SK-N-MC (cell line): ENCODE measurements around the gene BCKDHB.

Source experiments
- DNase-seq: peaks from one replicate; pipeline ENCODE4 v3.0.0-alpha.2; 2011; ENCODE audit warnings: low read depth, low spot score
- H3K27ac ChIP-seq: fragments of 200-600 bp; sonication (generic); 2 replicates; pipeline ENCODE4 v1.5.1; 2016; ENCODE audit warnings: mixed run types
- H3K36me3 ChIP-seq: fragments of 200-600 bp; sonication (generic); 2 replicates; pipeline ENCODE4 v1.6.1; 2017; ENCODE audit warnings: antibody characterized with exemption, low read length, mixed read lengths; ENCODE audit not compliant: insufficient read depth
- H3K4me3 ChIP-seq: fragments of 200-600 bp; sonication (generic); 2 replicates; pipeline ENCODE4 v1.5.1; 2016
- H3K9ac ChIP-seq: fragments of 200-600 bp; sonication (generic); 2 replicates; pipeline ENCODE4 v1.8.0; 2017; ENCODE audit warnings: mixed run types, mixed read lengths; ENCODE audit not compliant: insufficient read length
- H3K9me3 ChIP-seq: fragments of 200-600 bp; sonication (generic); 2 replicates; pipeline ENCODE4 v1.6.1; 2017; ENCODE audit warnings: low read depth, mild to moderate bottlenecking, antibody characterized with exemption, low read length, moderate library complexity, mixed read lengths
- EZH2 ChIP-seq: fragments of 200-600 bp; sonication (generic); IDR thresholded peaks from one replicate; pipeline ENCODE4 v1.6.1; 2017; ENCODE audit warnings: antibody characterized with exemption
- FOXP2 ChIP-seq: optimal IDR thresholded peaks from 2 replicates; pipeline ENCODE3; 2011; ENCODE audit warnings: mild to moderate bottlenecking, moderate library complexity; ENCODE audit not compliant: insufficient read depth; ENCODE audit errors: extremely low read length, control extremely low read depth
- POLR2AphosphoS5 ChIP-seq: IDR thresholded peaks from 2 replicates; pipeline ENCODE4 v1.6.1; 2012; ENCODE audit warnings: mild to moderate bottlenecking, low read depth, low read length, borderline replicate concordance

The BCKDHB gene

DNA sequence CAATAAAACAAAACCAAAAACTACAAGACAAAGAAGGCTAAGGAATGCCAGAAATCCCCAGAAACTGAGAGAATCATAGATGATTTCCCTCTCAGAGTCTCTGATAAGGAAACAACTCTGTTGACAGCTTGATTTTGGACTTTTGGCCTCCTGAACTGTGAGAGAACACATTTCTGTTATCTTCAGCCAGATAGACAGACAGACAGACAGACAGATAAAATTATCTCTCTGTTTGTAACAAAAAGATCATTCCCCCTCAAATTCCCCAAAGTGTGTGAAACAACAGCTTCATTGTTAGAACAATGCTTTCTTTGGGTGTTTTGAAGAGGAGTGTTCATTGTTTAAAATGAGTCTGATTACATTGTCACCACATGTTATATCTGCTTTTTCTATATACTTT is 148.2 kb downstream of the BCKDHB start:
- no peak for DNase-seq
- H3K9ac ChIP-seq, result no peak overlapping the region
- TF ChIP-seq FOXP2, result no peak
- no peak for TF ChIP-seq EZH2
- no peak for TF ChIP-seq POLR2AphosphoS5
- no peaks in the 10 kb centered on the region for H3K9me3 ChIP-seq
- no peaks in the 10 kb centered on the region for H3K36me3 ChIP-seq
- H3K4me3 ChIP-seq, result no peak overlapping the region
- H3K27ac ChIP-seq, result no peak overlapping the region

DNA sequence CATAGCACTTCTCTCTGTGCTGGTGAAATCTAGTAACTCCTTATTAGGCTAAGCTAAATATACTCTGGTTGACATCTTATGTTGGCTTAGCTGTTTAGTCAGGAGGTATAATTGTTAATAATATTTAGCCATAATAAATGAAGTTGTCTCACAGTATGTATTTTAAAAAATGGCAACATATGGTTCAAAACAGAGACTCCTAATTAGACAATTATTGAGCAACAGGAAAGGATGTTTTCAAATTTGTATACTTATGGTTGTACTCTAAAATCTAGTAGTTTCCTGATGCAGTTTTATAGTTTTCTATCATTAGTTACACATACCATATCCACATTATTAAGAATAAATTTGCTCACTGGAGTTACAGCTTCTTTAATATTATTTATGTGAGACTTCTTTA is 150.2 kb downstream of the BCKDHB start:
- TF ChIP-seq POLR2AphosphoS5 (no peak), EZH2 (no peak), FOXP2 (no peak)
- Histone ChIP-seq H3K36me3 (no peaks in the 10 kb centered on the region), H3K9me3 (no peaks in the 10 kb centered on the region), H3K4me3 (no peak overlapping the region), H3K27ac (peak overlapping the region; percentile 28; the same call in 1 of the 2 replicates), H3K9ac (no peak overlapping the region)
- DNase-seq, result peak; percentile 35

DNA sequence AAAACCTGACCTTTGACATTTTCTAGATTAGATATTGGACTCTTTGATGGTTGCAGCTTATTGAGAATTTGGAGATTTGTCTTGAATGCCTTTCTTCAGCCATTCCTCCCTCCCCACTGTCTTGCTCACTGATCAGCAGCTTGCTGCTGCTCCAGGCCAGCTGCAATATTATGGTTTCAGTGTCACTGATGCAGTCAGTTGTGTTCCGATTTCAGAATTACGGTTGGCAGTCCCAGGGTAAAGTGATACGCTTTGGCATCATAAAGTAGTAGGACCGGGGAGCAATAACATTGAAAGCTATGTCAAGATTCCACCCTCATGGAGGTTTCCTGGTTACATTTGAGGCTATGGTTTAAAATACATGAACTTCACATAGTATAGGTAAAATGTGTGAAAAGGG is 152.6 kb downstream of the BCKDHB start:
- no peak for DNase-seq
- no peaks in the 10 kb centered on the region for H3K36me3 ChIP-seq
- H3K9me3 ChIP-seq, result no peaks in the 10 kb centered on the region
- no peak overlapping the region for H3K27ac ChIP-seq
- H3K9ac ChIP-seq, result no peak overlapping the region
- TF ChIP-seq EZH2 (no peak), FOXP2 (no peak), POLR2AphosphoS5 (no peak)
- no peak overlapping the region for H3K4me3 ChIP-seq

DNA sequence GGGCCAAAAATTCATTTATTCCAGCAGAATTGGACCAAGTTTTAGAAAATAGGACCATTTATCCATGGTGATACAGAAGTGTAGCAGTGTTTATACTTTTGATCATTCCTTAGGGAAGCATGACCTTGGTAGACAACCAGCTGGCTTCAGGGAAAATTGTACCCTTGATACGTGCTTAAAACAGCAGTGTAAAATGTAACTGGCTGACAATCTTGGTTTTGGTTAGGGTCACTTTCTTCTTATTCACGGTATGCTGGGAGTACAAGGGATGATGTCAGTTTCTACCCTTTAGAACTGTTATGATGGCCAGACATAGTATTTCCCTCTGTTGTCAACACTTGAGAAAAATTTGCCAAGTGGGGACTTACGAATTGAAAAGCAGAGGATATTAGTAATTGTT is 157.1 kb downstream of the BCKDHB start:
- TF ChIP-seq FOXP2 (no peak), EZH2 (no peak), POLR2AphosphoS5 (no peak)
- no peak for DNase-seq
- Histone ChIP-seq H3K27ac (no peak overlapping the region), H3K4me3 (no peak overlapping the region), H3K36me3 (no peaks in the 10 kb centered on the region), H3K9me3 (no peaks in the 10 kb centered on the region), H3K9ac (no peak overlapping the region)

DNA sequence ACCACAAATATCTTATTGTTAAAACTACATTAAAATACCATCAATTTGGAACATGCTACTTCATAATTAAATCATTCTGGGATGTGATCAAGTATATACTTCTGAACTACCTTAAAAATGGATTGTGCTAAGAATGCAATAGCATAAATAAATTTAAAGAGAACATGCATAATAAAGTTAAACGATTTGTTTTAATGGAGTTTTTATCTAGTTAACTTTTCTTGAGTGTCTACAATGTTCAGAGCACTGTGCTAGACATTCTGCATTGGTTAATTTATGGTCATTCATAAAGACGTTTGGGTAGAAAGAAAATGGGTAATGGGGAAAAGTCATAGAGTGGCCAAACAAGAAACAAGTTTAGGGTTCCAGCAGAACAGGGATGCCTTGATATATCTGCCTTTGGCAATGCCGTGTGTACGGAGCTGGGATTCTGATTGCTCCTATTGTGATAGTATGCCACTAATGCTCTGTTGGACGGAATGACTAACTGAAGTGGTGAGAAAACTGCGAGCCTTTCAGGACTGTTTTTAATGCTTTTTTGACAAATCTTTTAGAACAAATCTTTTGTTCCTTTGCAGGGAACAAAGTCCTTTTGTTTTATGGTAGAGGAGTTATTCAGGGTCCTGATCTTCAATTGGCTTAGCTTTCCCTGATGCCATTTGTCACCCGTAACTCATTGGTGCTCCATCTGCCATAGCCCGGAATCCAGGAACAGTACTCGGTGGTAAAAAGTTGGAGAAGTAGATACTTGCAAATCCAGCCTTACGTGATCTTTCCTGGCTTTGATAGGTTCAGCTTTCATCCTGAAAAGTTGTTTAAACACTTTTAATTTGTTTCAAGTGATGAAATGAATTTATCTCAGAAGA is 162.6 kb downstream of the BCKDHB start:
- Histone ChIP-seq H3K9me3 (no peaks in the 10 kb centered on the region; the same call in 1 of the 2 replicates), H3K4me3 (no peak overlapping the region), H3K27ac (no peak overlapping the region), H3K36me3 (no peaks in the 10 kb centered on the region), H3K9ac (no peak overlapping the region)
- DNase-seq, result no peak
- TF ChIP-seq POLR2AphosphoS5 (no peak), FOXP2 (no peak), EZH2 (no peak)

DNA sequence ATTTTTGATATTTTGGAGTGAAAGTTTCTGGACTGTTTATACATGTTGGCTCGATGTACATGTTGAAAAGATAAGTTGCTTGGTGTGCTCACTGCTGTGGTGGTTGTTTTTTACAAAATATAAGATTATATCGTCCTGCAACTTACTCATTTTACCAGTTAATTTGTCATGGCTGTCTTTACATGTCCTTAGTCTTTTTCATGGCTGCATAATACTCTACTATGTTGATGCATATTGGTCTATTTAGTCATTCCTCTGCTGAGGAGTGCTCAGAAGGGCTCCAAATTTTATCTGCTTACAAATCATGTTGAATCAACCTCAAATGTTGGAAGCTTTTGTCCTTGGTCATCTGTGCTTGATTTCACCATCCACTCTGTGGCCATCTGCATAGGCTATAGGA is 164.6 kb downstream of the BCKDHB start:
- no peaks in the 10 kb centered on the region for H3K36me3 ChIP-seq
- TF ChIP-seq FOXP2, result no peak
- TF ChIP-seq EZH2, result no peak
- TF ChIP-seq POLR2AphosphoS5, result no peak
- no peaks in the 10 kb centered on the region; the same call in 1 of the 2 replicates for H3K9me3 ChIP-seq
- no peak overlapping the region for H3K9ac ChIP-seq
- H3K4me3 ChIP-seq, result no peak overlapping the region
- H3K27ac ChIP-seq, result no peak overlapping the region
- no peak for DNase-seq

DNA sequence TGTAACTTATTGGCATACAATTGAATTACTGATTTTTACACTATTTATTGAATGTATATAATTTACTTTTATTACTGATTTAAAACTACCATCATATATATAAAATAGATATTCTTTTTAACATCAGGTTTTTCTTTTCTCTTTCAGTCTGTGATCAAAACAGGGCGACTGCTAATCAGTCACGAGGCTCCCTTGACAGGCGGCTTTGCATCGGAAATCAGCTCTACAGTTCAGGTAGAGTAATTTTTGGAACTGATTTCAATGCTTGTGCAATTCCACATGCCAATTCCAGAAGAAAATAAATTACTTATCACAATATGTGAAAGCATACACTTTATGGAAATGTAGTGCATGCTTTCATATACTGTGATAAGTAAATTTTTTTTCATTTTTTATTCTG is 166.5 kb downstream of the BCKDHB start:
- no peak overlapping the region for H3K4me3 ChIP-seq
- H3K27ac ChIP-seq, result no peak overlapping the region
- TF ChIP-seq POLR2AphosphoS5 (no peak), EZH2 (no peak), FOXP2 (no peak)
- H3K36me3 ChIP-seq, result no peaks in the 10 kb centered on the region
- H3K9ac ChIP-seq, result no peak overlapping the region
- DNase-seq, result no peak
- H3K9me3 ChIP-seq, result no peaks in the 10 kb centered on the region; the same call in 1 of the 2 replicates

DNA sequence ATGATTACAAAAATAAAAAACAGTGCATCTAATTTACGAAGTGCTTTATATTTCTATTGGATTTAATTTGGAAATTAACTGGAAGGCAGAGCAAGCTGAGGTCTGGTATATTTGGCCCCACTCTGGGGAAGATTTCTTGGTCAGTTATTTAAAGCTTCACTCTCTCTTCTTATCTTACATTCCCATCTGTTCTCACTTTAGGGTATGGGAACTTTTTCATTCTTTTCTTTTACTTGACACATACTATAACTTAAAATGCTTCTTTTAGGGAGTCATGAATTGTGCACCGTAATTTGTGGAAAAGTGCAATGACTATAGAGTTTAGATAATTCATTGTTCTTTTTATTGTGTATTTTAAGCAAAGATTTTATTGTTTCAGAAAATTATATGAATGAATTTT is 170.4 kb downstream of the BCKDHB start:
- DNase-seq, result no peak
- no peaks in the 10 kb centered on the region for H3K9me3 ChIP-seq
- no peak overlapping the region for H3K4me3 ChIP-seq
- TF ChIP-seq EZH2 (no peak), FOXP2 (no peak), POLR2AphosphoS5 (no peak)
- no peak overlapping the region for H3K27ac ChIP-seq
- H3K36me3 ChIP-seq, result no peaks in the 10 kb centered on the region
- no peak overlapping the region for H3K9ac ChIP-seq
